Hematopoietic multipotent progenitor cell treated with erythropoietin and hydrocortisone succinate and interleukin-3 and kit ligand, for 15 days (in vitro differentiated cells): ENCODE measurements around the gene HSPB7.
A peak's percentile ranks its signal among the peaks of the same experiment; 100 is the strongest.

Source experiments
- DNase-seq: peaks from one replicate; pipeline ENCODE4 v3.0.0-alpha.2; 2015; ENCODE audit warnings: low spot score

HSPB7 gene

GRCh38 chr1:15975805-15976680 lies 41.8 kb downstream of the HSPB7 start, which contains the start of gene ZBTB17:
Gene ZBTB17, minus strand, starts transcription at chr1:15976101. Its CDS starts 27,606 bp downstream, at chr1:15948495.
- DNase-seq = peak; percentile 94

GRCh38 chr1:15975358-15975804 lies 42.5 kb downstream of the HSPB7 start:
- DNase-seq = peak; percentile 50

GRCh38 chr1:15974855-15975254 lies 43.0 kb downstream of the HSPB7 start:
- DNase-seq = no peak

- no peak for DNase-seq
Measured at GRCh38 chr1:15973772-15974171, 44.1 kb downstream of the HSPB7 start.

- DNase-seq = no peak
Measured at GRCh38 chr1:15972409-15972808, 45.4 kb downstream of the HSPB7 start.

- DNase-seq = no peak
Measured at GRCh38 chr1:15970911-15971310, 46.9 kb downstream of the HSPB7 start.

- DNase-seq = no peak
Measured at GRCh38 chr1:15969321-15969880, 48.4 kb downstream of the HSPB7 start.

- DNase-seq = no peak
Measured at GRCh38 chr1:15968172-15968571, 49.7 kb downstream of the HSPB7 start.

GRCh38 chr1:15966956-15967344 lies 50.9 kb downstream of the HSPB7 start:
- DNase-seq = no peak

- no peak for DNase-seq
Measured at GRCh38 chr1:15966081-15966955, 51.5 kb downstream of the HSPB7 start.

- no peak for DNase-seq
Measured at GRCh38 chr1:15965228-15965767, 52.5 kb downstream of the HSPB7 start.
